Coronary artery (tissue), 2 donors: Measurements from ENCODE around the gene MYH15.

Source experiments
- DNase-seq: peaks from one replicate; pipeline ENCODE4 v3.0.0-alpha.2; 2017; ENCODE audit warnings: low spot score
- H3K27ac ChIP-seq, 2 donors: fragments of 200-600 bp; sonication (generic); one replicate each; pipeline ENCODE4 v1.5.1; 2016 to 2019
- H3K4me3 ChIP-seq: fragments of 200-600 bp; sonication (generic); 2 replicates; pipeline ENCODE4 v1.5.1; 2016; ENCODE audit warnings: mild to moderate bottlenecking, moderate library complexity
- TF ChIP-seq, protein P1 (sequence below): fragments of 200-600 bp; sonication (generic); IDR thresholded peaks from one replicate; pipeline ENCODE4 v1.5.1; 2019; ENCODE audit warnings: antibody characterized with exemption

The MYH15 gene

DNA sequence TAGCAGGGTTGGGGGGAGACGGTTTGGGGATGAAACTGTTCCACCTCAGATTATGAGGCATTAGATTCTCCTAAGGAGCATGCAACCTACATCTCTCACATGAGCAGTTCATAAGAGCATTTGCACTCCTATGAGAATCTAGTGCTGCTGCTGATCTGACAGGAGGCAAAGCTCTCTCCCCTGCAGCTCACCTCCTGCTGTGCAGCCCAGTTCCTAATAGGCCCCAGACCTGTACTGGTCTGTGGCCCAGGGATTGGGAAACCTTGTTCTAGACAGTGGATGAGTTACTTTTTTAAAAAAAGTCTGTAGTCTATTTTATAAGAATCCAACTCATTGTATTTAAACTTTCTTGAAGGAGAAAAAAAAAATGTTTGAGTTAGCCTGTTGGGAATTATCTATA, 114.1 kb downstream of the MYH15 start:
- H3K27ac ChIP-seq: no peak overlapping the region
- no peak for DNase-seq
- TF ChIP-seq, protein P1, sequence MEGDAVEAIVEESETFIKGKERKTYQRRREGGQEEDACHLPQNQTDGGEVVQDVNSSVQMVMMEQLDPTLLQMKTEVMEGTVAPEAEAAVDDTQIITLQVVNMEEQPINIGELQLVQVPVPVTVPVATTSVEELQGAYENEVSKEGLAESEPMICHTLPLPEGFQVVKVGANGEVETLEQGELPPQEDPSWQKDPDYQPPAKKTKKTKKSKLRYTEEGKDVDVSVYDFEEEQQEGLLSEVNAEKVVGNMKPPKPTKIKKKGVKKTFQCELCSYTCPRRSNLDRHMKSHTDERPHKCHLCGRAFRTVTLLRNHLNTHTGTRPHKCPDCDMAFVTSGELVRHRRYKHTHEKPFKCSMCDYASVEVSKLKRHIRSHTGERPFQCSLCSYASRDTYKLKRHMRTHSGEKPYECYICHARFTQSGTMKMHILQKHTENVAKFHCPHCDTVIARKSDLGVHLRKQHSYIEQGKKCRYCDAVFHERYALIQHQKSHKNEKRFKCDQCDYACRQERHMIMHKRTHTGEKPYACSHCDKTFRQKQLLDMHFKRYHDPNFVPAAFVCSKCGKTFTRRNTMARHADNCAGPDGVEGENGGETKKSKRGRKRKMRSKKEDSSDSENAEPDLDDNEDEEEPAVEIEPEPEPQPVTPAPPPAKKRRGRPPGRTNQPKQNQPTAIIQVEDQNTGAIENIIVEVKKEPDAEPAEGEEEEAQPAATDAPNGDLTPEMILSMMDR: no peak
- no peak overlapping the region for H3K4me3 ChIP-seq

DNA sequence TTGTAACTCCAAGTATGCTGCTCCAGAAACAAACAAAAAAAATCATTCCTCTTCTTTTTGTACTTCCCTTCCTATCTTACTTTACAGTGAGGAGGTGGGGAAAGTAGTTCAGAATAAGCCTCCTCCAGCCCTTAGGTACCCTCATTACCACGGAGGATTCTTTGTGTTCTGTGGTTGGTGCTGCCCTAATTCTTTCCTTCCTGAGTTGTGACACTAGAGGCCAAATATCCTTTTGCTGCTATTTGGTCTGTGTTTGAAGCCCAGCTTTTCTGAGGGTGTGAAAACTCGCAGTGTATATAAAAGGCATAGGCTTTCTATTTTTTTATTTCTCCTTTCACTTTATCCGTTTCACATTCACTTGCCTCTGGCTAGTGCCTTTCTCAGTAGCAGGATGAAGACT, 115.8 kb downstream of the MYH15 start:
- Histone ChIP-seq H3K27ac (no peak overlapping the region), H3K4me3 (no peak overlapping the region)
- TF ChIP-seq, protein P1: no peak
- no peak for DNase-seq

DNA sequence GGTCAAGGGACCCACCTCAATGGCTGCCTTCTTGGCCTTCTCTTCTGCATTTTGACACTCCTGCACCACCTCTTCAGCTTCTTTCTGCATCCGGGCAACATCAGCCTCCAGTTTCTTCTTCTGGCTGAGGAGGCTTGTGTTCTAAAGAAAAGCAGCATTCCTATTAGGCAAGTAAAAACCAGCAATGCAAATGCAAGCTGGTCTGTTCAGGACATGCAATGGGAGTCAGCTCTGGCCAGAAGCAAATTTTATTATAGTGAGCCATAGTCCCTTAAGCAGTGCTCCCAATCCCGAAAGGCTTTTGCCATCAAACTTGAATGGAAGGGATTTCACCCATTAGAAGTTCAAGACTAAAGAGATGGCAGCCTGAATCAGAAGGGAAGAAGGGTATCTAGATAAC, 116.4 kb downstream of the MYH15 start:
- DNase-seq: no peak
- Histone ChIP-seq H3K4me3 (no peak overlapping the region), H3K27ac (no peak overlapping the region)
- TF ChIP-seq, protein P1: no peak

DNA sequence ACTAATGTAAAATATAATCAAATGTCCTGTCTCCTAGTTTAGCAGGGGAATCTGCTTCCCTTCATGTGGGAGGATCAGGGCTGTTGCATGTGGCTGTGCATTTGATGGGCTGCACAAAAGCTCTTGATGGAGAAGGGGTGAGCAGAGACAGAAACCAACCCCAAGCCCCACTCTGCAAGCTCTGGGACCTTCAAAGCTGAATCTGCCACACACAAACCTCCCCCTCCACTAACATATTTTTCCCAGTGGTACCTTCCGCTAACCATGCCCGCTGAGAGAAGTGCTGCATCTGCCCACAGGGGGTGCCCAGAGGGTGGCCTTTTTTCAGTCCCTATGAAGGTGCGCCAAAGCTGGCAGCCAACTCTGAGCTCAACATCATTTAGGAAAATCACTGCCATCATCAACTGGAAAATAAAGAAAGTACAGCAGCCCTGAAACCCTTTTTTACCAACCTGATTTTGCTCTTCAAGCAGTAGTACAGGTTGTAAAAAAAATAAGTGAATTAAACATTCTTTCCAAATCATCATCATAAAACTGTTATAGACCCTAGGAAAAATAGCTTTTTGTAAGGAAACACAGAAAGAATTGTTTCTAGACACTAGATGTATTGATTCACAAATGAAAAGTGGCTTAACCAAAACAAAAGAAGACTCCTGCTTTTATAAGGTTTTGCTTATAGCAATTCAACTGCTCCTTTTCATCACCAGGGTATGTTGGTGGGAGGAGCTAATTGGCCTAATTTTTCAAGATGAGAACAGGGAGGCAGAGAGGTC, 117.1 kb downstream of the MYH15 start:
- TF ChIP-seq, protein P1: no peak
- no peak for DNase-seq
- Histone ChIP-seq H3K27ac (no peak overlapping the region), H3K4me3 (no peak overlapping the region)

DNA sequence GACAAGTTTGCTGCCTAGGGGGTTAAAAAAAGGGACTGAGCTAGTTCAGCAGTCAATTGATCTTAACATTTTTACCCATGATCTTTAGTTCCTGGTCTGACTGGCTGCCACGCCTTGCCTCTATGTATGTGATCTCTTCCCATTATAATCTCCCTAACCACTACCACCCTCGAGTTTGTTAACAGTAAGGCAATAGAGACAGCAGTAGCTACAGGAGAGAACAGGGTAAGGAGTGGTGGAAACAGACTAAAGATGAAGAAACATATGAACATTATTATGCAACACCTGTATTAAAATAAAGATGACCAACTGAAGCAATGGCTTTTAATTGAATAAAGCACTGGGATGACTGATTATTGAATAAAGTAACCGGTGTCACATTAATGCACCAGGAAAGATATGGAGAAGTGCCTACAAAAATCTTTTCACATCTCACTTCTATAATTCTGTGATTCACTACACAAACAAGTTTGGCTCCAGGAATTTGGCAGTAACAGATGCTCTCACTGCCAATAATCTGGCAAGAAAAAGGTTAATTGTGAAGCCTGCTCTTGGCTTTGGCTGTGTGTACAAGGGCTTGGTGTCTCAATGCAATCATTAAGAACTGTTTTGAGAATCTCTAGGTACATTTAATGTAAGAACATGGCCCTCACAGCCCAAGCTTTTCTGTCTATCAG, 118.3 kb downstream of the MYH15 start:
- H3K4me3 ChIP-seq: no peak overlapping the region
- H3K27ac ChIP-seq: no peak overlapping the region
- TF ChIP-seq, protein P1: no peak
- DNase-seq: no peak

DNA sequence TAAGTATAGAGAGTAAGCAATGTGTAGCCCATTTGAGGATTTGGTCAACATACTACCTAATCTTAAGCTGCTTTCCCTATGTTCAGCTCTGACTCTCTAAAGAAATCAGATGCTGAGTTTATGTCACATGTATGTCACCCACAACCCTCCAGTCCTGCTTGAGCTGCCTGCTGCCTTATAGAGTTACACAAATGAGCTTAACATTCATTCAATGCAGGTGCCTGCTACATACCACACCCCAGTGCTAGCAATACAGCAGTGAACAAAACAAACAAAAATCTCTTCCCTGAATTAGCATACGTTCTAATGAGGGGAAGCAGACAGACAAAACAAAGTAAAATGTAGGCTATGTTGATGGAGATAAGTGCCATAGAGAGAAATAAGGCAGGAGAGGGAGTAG, 121.0 kb downstream of the MYH15 start:
- no peak for DNase-seq
- no peak overlapping the region for H3K27ac ChIP-seq
- no peak overlapping the region for H3K4me3 ChIP-seq
- TF ChIP-seq, protein P1: no peak
